H1 (cell line): ENCODE results near the gene RITA1. TPM values are rescaled to one million over a fixed set of nuclear protein-coding genes. Genes with fewer than 3 reads are reported as not detected.

ENCODE experiments used
- BACH1 ChIP-seq: IDR thresholded peaks from 2 replicates; pipeline ENCODE4 v1.6.1; 2012; ENCODE audit warnings: low read length, improper control_type of control experiment
- BCL11A ChIP-seq, 2 experiments: IDR thresholded peaks; one replicate each; pipeline ENCODE4 v1.6.1; 2011; ENCODE audit warnings: low read depth in 2 of 2, low read length in 2 of 2, mild to moderate bottlenecking in 2 of 2
- BRCA1 ChIP-seq: IDR thresholded peaks from 2 replicates; pipeline ENCODE4 v1.6.1; 2012; ENCODE audit warnings: low read depth, low read length, improper control_type of control experiment
- CHD1 ChIP-seq: IDR thresholded peaks from 2 replicates; pipeline ENCODE4 v1.6.1; 2012; ENCODE audit warnings: low read depth, low read length, improper control_type of control experiment
- EZH2 ChIP-seq: fragments of 200-600 bp; sonication (generic); IDR thresholded peaks from 2 replicates; pipeline ENCODE4 v1.7.1; 2012; ENCODE audit warnings: low read depth, mild to moderate bottlenecking, moderate library complexity, low read length, inconsistent platforms; ENCODE audit not compliant: severe bottlenecking
- HDAC2 ChIP-seq, 2 experiments: fragments of 300-600 bp in 1 of 2; sonication (generic) in 1 of 2; IDR thresholded peaks; 2 replicates each; pipeline ENCODE4 v1.6.1; 2011 to 2012; ENCODE audit warnings: low read depth in 2 of 2, low read length in 2 of 2, mild to moderate bottlenecking in 2 of 2, moderate library complexity in 2 of 2, borderline replicate concordance in 1 of 2, inconsistent platforms in 1 of 2
- NANOG ChIP-seq: IDR thresholded peaks from 2 replicates; pipeline ENCODE4 v1.6.1; 2011; ENCODE audit warnings: low read length, low read depth, mild to moderate bottlenecking, inconsistent platforms; ENCODE audit not compliant: insufficient read depth, poor library complexity, severe bottlenecking
- POLR2AphosphoS5 ChIP-seq: IDR thresholded peaks from 2 replicates; pipeline ENCODE4 v1.6.1; 2011; ENCODE audit warnings: low read depth, low read length
- POU5F1 ChIP-seq: IDR thresholded peaks from 2 replicates; pipeline ENCODE4 v1.6.1; 2011; ENCODE audit warnings: low read depth, mild to moderate bottlenecking, low read length, moderate library complexity
- RBBP5 ChIP-seq: IDR thresholded peaks from 2 replicates; pipeline ENCODE4 v1.7.1; 2012; ENCODE audit warnings: low read depth, mild to moderate bottlenecking, inconsistent platforms, low read length, moderate library complexity, borderline replicate concordance
- RFX5 ChIP-seq: IDR thresholded peaks from 2 replicates; pipeline ENCODE4 v1.6.1; 2011; ENCODE audit warnings: low read depth, low read length, improper control_type of control experiment, borderline replicate concordance
- SAP30 ChIP-seq: fragments of 300-600 bp; sonication (generic); IDR thresholded peaks from 2 replicates; pipeline ENCODE4 v1.7.1; 2012; ENCODE audit warnings: low read length, moderate library complexity, mild to moderate bottlenecking, inconsistent platforms; ENCODE audit not compliant: insufficient read depth, insufficient replicate concordance
- SIX5 ChIP-seq: IDR thresholded peaks from 2 replicates; pipeline ENCODE4 v1.6.1; 2011; ENCODE audit warnings: mild to moderate bottlenecking, low read depth, low read length
- SP1 ChIP-seq: IDR thresholded peaks from 2 replicates; pipeline ENCODE4 v1.6.1; 2011; ENCODE audit warnings: low read depth, low read length
- SP4 ChIP-seq: IDR thresholded peaks from 2 replicates; pipeline ENCODE4 v1.6.1; 2012; ENCODE audit warnings: low read length, inconsistent platforms
- TAF7 ChIP-seq: optimal IDR thresholded peaks from 2 replicates; pipeline ENCODE3; 2011; ENCODE audit warnings: low read depth, mild to moderate bottlenecking, inconsistent platforms, low read length, moderate library complexity, borderline replicate concordance
- TCF12 ChIP-seq: IDR thresholded peaks from 2 replicates; pipeline ENCODE4 v1.6.1; 2011; ENCODE audit warnings: low read depth, mild to moderate bottlenecking, low read length
- TEAD4 ChIP-seq: IDR thresholded peaks from 2 replicates; pipeline ENCODE4 v1.6.1; 2012; ENCODE audit warnings: low read depth, low read length, inconsistent platforms, mixed read lengths
- polyA plus RNA-seq, 7 experiments: library from polyadenylated mRNA; depleted of rRNA in 3 of 7; stranded (reverse) in 5 of 7; unstranded in 2 of 7; fragments of >200 nt in 5 of 7; fragments of 200-250 nt in 2 of 7; gene quantifications; 1 replicate in 5 of 7; 2 replicates in 1 of 7; 4 replicates in 1 of 7; pipeline versions ENCODE4 v1.2.1 to v1.2.3, GENCODE V29; 2011 to 2013; ENCODE audit warnings: missing spikeins in 2 of 7, mixed read lengths in 2 of 7
- total RNA-seq: library from RNA; stranded (reverse); fragmentation: NEBNext Ultra II Directional; extraction: Animal tissue kit (Norgen Biotek cat#: 25700); gene quantifications from 2 replicates; pipeline ENCODE4 v1.2.1, GENCODE V29; 2021
- TF ChIP-seq, protein P1 (sequence below), 3 experiments: IDR thresholded peaks; 1 replicate in 2 of 3; 2 replicates in 1 of 3; pipeline versions ENCODE4 v1.5.1 to v1.6.1; 2011; ENCODE audit warnings: low read length in 3 of 3, mild to moderate bottlenecking in 3 of 3, inconsistent platforms in 2 of 3, low read depth in 1 of 3, moderate library complexity in 1 of 3; ENCODE audit not compliant: insufficient read depth in 1 of 3; ENCODE audit errors: control extremely low read depth in 1 of 3
- TF ChIP-seq, protein P2 (sequence below): IDR thresholded peaks from 2 replicates; pipeline ENCODE4 v1.6.1; 2011; ENCODE audit warnings: low read length, improper control_type of control experiment

The RITA1 gene
- total and polyA plus RNA-seq, 2 of the 8 experiments (the other 6 are each of a cell fraction or from before 2014, with no cell fraction given): 24.1 to 25.8 TPM

DNA sequence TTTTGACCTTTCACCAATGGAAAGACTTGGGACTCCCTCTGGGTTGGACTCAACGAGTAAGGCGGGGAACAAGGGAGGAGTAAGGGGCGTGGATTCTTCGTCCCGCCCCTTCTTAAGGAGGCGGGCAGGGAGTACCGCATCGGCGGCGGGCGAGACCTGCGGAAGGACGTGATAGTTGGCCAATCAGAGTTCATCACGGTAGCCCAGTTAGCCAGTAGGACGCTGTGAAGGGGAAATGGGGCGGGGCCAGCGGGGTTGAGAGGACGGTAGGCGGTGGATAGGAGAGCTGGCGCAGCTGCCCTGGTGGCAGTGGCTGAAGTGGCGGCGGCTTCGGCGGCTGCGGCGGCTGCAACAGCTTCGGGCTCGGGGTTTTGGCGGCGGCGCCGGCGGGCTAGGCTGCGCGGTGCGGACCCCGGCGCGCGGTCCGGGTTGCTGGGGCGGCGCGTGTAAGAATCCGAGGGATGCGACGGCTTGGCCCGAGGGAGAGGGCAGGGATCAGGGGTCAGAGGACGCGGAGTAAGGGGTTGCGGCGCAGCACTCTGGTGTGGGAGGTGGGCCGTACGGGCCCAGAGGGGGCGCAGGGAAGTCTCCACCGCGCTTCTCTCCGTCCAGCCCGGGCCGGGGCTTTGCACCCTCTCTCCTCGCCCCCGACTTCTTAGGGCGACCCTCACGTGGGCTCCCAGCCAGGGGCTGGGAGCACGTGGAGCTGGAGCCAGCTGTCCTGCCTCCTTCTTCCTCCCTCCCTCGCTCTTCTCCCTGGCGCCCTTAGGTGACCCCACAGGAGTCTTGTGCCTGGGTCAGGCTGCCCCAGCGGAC lies 35.9 kb downstream of the RITA1 start, which contains the start of gene TPCN1 (continued):
- TF ChIP-seq CHD1 (no peak), TCF12 (no peak), TEAD4 (no peak), BACH1 (no peak), POU5F1 (no peak), RFX5 (no peak; the same call in 1 of the 2 replicates), SP1 (peak; percentile 95), TAF7 (peak; percentile 91), NANOG (no peak), POLR2AphosphoS5 (peak; percentile 94), BCL11A (IDR thresholded peaks at IDR 0.05; ENCODE audit: low read depth in 2 of 2, low read length in 2 of 2) (no peak), EZH2 (no peak), SP4 (no peak; the same call in none of the 2 replicates), BRCA1 (no peak), SIX5 (no peak), SAP30 (no peak), RBBP5 (peak; percentile 81; the same call in 1 of the 2 replicates), HDAC2 (IDR thresholded peaks at IDR 0.05; ENCODE audit: borderline replicate concordance in 1 of 2, low read depth in 2 of 2, low read length in 2 of 2) (no peak)
- TF ChIP-seq, protein P1, sequence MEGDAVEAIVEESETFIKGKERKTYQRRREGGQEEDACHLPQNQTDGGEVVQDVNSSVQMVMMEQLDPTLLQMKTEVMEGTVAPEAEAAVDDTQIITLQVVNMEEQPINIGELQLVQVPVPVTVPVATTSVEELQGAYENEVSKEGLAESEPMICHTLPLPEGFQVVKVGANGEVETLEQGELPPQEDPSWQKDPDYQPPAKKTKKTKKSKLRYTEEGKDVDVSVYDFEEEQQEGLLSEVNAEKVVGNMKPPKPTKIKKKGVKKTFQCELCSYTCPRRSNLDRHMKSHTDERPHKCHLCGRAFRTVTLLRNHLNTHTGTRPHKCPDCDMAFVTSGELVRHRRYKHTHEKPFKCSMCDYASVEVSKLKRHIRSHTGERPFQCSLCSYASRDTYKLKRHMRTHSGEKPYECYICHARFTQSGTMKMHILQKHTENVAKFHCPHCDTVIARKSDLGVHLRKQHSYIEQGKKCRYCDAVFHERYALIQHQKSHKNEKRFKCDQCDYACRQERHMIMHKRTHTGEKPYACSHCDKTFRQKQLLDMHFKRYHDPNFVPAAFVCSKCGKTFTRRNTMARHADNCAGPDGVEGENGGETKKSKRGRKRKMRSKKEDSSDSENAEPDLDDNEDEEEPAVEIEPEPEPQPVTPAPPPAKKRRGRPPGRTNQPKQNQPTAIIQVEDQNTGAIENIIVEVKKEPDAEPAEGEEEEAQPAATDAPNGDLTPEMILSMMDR (IDR thresholded peaks at IDR 0.05; ENCODE audit: control extremely low read depth in 1 of 3, insufficient read depth in 1 of 3, low read depth in 1 of 3, low read length in 3 of 3): peak in 1 of 3 experiments; percentile 0; a peak in 1 of 4 replicates
- TF ChIP-seq, protein P2, sequence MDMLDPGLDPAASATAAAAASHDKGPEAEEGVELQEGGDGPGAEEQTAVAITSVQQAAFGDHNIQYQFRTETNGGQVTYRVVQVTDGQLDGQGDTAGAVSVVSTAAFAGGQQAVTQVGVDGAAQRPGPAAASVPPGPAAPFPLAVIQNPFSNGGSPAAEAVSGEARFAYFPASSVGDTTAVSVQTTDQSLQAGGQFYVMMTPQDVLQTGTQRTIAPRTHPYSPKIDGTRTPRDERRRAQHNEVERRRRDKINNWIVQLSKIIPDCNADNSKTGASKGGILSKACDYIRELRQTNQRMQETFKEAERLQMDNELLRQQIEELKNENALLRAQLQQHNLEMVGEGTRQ: no peak
